Measurements from ENCODE around the gene BTNL9.

The BTNL9 gene

DNA sequence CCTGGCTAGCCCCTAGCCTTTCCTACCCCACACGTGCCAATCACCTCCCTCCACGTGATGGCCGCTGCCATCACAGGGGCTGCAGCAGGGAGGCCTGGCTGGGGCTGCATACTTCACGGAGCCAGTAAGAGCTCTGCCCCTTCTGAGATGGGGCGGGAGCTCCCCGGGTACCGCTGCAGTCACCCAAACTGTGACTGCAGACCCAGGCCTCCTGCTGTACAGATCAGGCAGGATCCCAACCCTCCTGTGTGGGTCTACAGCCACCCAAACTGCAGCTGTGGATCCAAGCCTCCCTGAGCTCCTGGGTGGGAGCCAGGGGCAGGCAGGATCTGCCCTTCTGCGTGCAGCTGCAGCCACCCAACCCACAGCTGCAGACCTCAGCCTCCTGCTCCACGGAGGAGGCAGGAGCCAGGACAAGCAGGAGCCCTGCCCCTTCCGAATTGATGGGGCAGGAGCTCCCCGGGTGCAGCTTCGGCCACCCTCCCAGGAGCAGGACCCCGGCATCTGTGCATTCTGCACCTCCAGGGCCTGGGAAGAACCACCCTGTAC, 3.2 kb upstream of the BTNL9 start:
- H3K4me3 ChIP-seq (ENCODE audit: low read depth, low read length): no peak overlapping the region
- TF ChIP-seq, protein P1, sequence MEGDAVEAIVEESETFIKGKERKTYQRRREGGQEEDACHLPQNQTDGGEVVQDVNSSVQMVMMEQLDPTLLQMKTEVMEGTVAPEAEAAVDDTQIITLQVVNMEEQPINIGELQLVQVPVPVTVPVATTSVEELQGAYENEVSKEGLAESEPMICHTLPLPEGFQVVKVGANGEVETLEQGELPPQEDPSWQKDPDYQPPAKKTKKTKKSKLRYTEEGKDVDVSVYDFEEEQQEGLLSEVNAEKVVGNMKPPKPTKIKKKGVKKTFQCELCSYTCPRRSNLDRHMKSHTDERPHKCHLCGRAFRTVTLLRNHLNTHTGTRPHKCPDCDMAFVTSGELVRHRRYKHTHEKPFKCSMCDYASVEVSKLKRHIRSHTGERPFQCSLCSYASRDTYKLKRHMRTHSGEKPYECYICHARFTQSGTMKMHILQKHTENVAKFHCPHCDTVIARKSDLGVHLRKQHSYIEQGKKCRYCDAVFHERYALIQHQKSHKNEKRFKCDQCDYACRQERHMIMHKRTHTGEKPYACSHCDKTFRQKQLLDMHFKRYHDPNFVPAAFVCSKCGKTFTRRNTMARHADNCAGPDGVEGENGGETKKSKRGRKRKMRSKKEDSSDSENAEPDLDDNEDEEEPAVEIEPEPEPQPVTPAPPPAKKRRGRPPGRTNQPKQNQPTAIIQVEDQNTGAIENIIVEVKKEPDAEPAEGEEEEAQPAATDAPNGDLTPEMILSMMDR (IDR thresholded peaks at IDR 0.05; ENCODE audit: control insufficient read depth, extremely low read depth, insufficient read depth): no peak
- DNase-seq (ENCODE audit: low read depth): no peak

DNA sequence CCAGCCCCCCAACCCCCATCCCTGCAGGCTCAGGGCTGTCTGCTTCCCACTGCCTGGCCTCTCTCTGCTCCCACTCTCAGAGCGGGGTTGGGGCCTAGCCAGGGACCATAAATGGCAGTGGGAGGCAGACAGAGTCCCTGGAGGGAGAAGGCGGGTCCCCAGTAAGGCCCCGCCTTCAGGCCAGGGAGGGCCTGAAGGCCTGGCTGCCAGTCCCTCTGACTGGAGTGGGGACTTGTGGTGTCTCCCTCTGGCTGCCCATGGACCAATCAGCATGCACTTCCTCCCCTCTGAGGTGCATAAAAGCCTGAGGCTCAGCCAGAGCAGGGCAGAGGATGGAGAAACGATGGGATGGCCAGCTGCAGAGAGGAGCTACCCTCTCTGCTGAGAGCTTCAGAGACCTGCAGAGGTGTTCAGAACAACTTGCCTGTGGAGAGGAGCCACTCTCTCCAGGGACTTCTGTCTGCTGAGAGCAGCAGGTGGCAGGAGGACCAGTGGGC, 2.7 kb upstream of the BTNL9 start:
- DNase-seq (ENCODE audit: low read depth): no peak
- no peak overlapping the region for H3K4me3 ChIP-seq (ENCODE audit: low read depth, low read length)
- TF ChIP-seq, protein P1 (IDR thresholded peaks at IDR 0.05; ENCODE audit: control insufficient read depth, extremely low read depth, insufficient read depth): no peak

DNA sequence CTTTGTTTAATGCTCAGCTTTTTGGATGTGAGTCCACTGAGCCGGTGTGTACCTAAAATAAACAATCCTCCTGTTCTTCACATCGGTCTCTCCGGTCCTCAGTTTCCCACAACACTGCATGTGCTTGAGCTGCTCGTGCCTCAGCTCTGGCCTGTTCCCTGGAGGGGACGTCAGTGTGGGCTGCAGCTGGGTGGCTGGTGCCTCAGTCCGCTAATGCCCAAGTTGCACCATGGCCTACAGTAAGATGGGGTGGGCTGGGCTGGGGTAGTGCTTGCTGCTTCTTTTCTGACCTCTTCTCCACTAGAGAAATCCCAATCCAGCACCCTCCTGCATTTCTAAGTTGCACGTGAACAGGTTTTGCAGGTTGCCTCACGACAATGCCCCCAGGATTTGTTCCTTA, 595 bp upstream of the BTNL9 start:
- TF ChIP-seq, protein P1 (IDR thresholded peaks at IDR 0.05; ENCODE audit: control insufficient read depth, extremely low read depth, insufficient read depth): no peak
- no peak overlapping the region for H3K4me3 ChIP-seq (ENCODE audit: low read depth, low read length)
- no peak for DNase-seq (ENCODE audit: low read depth)

GRCh38 chr5:181040631-181040945, 522 bp downstream of the BTNL9 start:
- no peak for DNase-seq (ENCODE audit: low read depth)
- TF ChIP-seq, protein P1 (IDR thresholded peaks at IDR 0.05; ENCODE audit: control insufficient read depth, extremely low read depth, insufficient read depth): no peak

DNA sequence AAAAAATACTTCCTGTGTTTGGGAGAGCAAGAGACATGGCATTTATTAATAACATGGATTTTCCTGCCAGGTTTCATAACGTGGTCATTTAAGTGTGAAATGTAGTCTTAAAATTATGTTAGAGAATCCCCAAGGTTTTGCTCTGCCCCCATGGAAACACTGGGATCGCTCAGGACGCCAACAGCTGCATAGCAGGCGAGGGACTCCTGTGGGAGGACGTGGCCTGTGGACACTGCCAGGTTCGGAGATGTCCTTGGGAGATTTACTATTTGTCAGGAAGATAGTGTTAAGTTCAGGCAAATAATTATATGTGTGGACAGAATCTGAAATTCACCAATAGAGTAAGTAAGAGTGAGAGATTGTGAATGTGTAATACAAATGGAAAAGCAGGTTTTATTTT, 977 bp downstream of the BTNL9 start:
- TF ChIP-seq, protein P1 (IDR thresholded peaks at IDR 0.05; ENCODE audit: control insufficient read depth, extremely low read depth, insufficient read depth): no peak
- no peak overlapping the region for H3K4me3 ChIP-seq (ENCODE audit: low read depth, low read length)
- DNase-seq (ENCODE audit: low read depth): no peak

More at GRCh38 chr5:181040631-181040945, 522 bp downstream of the BTNL9 start:
- no peak overlapping the region for H3K4me3 ChIP-seq (ENCODE audit: low read depth, low read length)

DNA sequence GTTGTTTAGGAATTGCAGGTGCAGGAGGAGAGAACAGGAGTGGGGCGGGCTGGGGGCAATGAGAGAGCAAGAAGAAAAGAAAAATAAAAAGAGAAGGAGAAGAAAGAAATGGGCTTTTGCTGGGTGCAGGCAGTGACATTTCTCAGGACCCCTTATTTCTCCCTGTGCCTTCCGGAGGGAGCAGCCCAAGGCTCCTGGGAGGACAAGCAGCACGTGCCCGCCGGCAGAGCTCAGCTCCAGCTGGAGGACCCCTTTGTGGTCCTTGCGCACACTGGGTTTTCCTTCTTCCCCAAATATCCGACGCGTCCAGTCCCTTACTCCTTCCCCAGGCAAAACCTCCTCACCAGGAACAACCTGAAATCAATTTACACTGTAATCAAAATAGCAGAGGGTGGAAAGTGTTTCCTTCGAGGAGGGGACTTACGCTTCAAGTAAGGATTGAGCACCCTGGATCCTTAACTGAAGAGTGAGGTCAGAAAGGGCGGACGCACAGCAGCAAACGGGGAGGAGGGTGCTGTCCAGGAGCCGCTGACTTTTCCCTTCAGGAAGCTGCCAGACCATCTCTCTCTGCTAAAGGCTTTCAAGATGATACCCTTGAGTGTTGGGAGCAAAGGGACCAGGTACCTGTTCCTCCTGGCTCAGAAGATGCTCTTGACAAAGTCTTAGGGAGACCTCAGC, 2.1 kb downstream of the BTNL9 start:
- H3K4me3 ChIP-seq (ENCODE audit: low read depth, low read length): no peak overlapping the region
- DNase-seq (ENCODE audit: low read depth): no peak
- TF ChIP-seq, protein P1 (IDR thresholded peaks at IDR 0.05; ENCODE audit: control insufficient read depth, extremely low read depth, insufficient read depth): no peak

DNA sequence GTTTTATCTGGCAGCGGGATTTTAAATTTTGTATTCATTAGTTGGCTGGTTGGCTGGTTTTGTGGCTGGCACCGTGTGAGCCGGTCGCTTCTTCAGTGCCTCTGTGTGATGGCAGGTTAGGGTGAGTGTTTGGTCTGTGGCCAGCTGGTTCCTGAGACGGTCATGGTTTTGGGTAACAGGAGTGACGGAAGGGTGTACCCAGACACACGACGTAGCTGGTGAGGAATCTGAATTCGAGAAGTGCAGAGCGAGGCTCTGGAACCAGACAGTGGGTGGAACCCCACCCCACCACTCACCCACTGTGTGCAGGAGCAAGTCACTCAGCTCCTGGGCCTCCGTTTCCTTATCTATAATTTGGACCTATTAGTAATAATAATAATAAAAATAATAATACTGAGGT, 2.7 kb downstream of the BTNL9 start:
- TF ChIP-seq, protein P1 (IDR thresholded peaks at IDR 0.05; ENCODE audit: control insufficient read depth, extremely low read depth, insufficient read depth): no peak
- no peak for DNase-seq (ENCODE audit: low read depth)
- no peak overlapping the region for H3K4me3 ChIP-seq (ENCODE audit: low read depth, low read length)
